A549 (cell line): ENCODE data around the gene KCNG1. TPM values are rescaled to one million over a fixed set of nuclear protein-coding genes. Genes with fewer than 3 reads are reported as not detected.

Source experiments
- ATAC-seq, 2 experiments: fragments of 200-7000 bp in 1 of 2; fragments of >200 bp in 1 of 2; cut with Nextera tagmentation in 1 of 2; cut with Tn5 transposase in 1 of 2; 3 replicates each; pipeline versions ENCODE4 v1.8.0 to v1.9.1; 2018 to 2020; ENCODE audit warnings: mild to moderate bottlenecking in 1 of 2, moderate library complexity in 1 of 2
- CTCF ChIA-PET: fragments of 300-600 bp; sonication (Branson Sonifier 250); formaldehyde crosslinking; extraction: SDS; loops from one replicate; lab custom pipeline; 2021; ENCODE audit warnings: antibody characterized with exemption, inconsistent platforms; lab: Yijun Ruan, JAX
- POLR2A ChIA-PET: fragments of 350-600 bp; formaldehyde crosslinking; extraction: SDS; loops from one replicate; lab custom pipeline; 2021; ENCODE audit warnings: antibody characterized with exemption, inconsistent platforms; lab: Yijun Ruan, JAX
- DNase-seq, 2 experiments: peaks; one replicate each; pipeline versions ENCODE4 v3.0.0 to v3.0.0-alpha.2; 2011 to 2016; ENCODE audit warnings: low read depth in 1 of 2, low spot score in 1 of 2
- FAIRE-seq: peaks from 2 replicates; lab custom pipeline; 2011; peaks lifted over from hg19 to GRCh38; lab: Jason Lieb, UNC
- H3K27ac ChIP-seq, 2 experiments: fragments of >200 bp; sonication (Bioruptor Twin); formaldehyde crosslinking; 3 replicates each; pipeline ENCODE4 v1.5.1; 2016 to 2017
- H3K4me1 ChIP-seq: fragments of >200 bp; sonication (Bioruptor Twin); formaldehyde crosslinking; 3 replicates; pipeline ENCODE4 v1.6.1; 2016
- H3K4me2 ChIP-seq: fragments of >200 bp; sonication (Bioruptor Twin); formaldehyde crosslinking; 3 replicates; pipeline ENCODE4 v1.6.1; 2016
- H3K4me3 ChIP-seq: fragments of >200 bp; sonication (Bioruptor Twin); formaldehyde crosslinking; 3 replicates; pipeline ENCODE4 v1.5.1; 2016
- H3K9me3 ChIP-seq: fragments of >200 bp; sonication (Bioruptor Twin); formaldehyde crosslinking; 3 replicates; pipeline ENCODE4 v1.6.1; 2016
- ATOH8 ChIP-seq: fragments of 250-450 bp; sonication (Bioruptor Pico); IDR thresholded peaks from 2 replicates; pipeline ENCODE4 v1.5.0; 2020; ENCODE audit warnings: low read depth, mild to moderate bottlenecking, moderate library complexity
- BCL3 ChIP-seq: fragments of >200 bp; sonication (Bioruptor Twin); formaldehyde crosslinking; IDR thresholded peaks from 3 replicates; pipeline ENCODE4 v1.6.1; 2016
- BHLHE40 ChIP-seq: IDR thresholded peaks from 2 replicates; pipeline ENCODE4 v1.6.1; 2012; ENCODE audit warnings: low read depth, low read length, inconsistent platforms
- CTCF ChIP-seq: fragments of >200 bp; sonication (Bioruptor Twin); formaldehyde crosslinking; IDR thresholded peaks from 3 replicates; pipeline ENCODE4 v1.5.1; 2016
- ESRRA ChIP-seq: fragments of 150-350 bp; IDR thresholded peaks from 2 replicates; pipeline ENCODE4 v1.6.1; 2014; ENCODE audit warnings: mild to moderate bottlenecking, low read length, borderline replicate concordance
- FOSB ChIP-seq: fragments of 250-450 bp; sonication (Bioruptor Pico); IDR thresholded peaks from 2 replicates; pipeline ENCODE4 v1.5.0; 2020; ENCODE audit warnings: mild to moderate bottlenecking, moderate library complexity
- FOSL2 ChIP-seq, 2 experiments: fragments of 450-650 bp in 1 of 2; fragments of >200 bp in 1 of 2; sonication (Bioruptor Twin) in 1 of 2; formaldehyde crosslinking; IDR thresholded peaks; 2 replicates each; pipeline versions ENCODE4 v1.5.0 to v1.6.1; 2016 to 2020; ENCODE audit warnings: mild to moderate bottlenecking in 1 of 2, moderate library complexity in 1 of 2
- GATA3 ChIP-seq: IDR thresholded peaks from 2 replicates; pipeline ENCODE4 v1.6.1; 2012; ENCODE audit warnings: borderline replicate concordance
- HEYL ChIP-seq: fragments of 250-450 bp; sonication (Bioruptor Pico); IDR thresholded peaks from 2 replicates; pipeline ENCODE4 v1.8.0; 2021; ENCODE audit warnings: mild to moderate bottlenecking, moderate library complexity
- HOXA7 ChIP-seq: fragments of 250-450 bp; sonication (Bioruptor Pico); IDR thresholded peaks from 2 replicates; pipeline ENCODE4 v1.5.0; 2020; ENCODE audit warnings: mild to moderate bottlenecking, moderate library complexity
- KDM1A ChIP-seq: fragments of 200-600 bp; sonication (generic); IDR thresholded peaks from 2 replicates; pipeline ENCODE4 v1.6.1; 2016; ENCODE audit warnings: low read depth, mild to moderate bottlenecking
- NPAS2 ChIP-seq: fragments of 250-450 bp; sonication (Bioruptor Pico); IDR thresholded peaks from 2 replicates; pipeline ENCODE4 v1.8.0; 2022; ENCODE audit warnings: mild to moderate bottlenecking, moderate library complexity, borderline replicate concordance
- PHF8 ChIP-seq: fragments of 200-600 bp; sonication (generic); IDR thresholded peaks from 2 replicates; pipeline ENCODE4 v1.6.1; 2016; ENCODE audit warnings: low read depth, mild to moderate bottlenecking, antibody characterized with exemption, moderate library complexity, borderline replicate concordance
- RAD21 ChIP-seq, 2 experiments: fragments of >200 bp in 1 of 2; sonication (Bioruptor Twin) in 1 of 2; formaldehyde crosslinking in 1 of 2; IDR thresholded peaks in 1 of 2; conservative IDR thresholded peaks in 1 of 2; 2 replicates in 1 of 2; 3 replicates in 1 of 2; pipeline ENCODE4 v1.6.1; 2012 to 2018; ENCODE audit warnings: inconsistent platforms in 1 of 2
- REST ChIP-seq: fragments of 200-600 bp; sonication (generic); IDR thresholded peaks from 2 replicates; pipeline ENCODE4 v1.6.1; 2016; ENCODE audit warnings: antibody characterized with exemption, mild to moderate bottlenecking, moderate library complexity
- RFX5 ChIP-seq: fragments of 450-650 bp; IDR thresholded peaks from 2 replicates; pipeline ENCODE4 v1.7.1; 2014; ENCODE audit warnings: antibody characterized with exemption, mild to moderate bottlenecking, moderate library complexity
- SMC3 ChIP-seq: fragments of >200 bp; sonication (Bioruptor Twin); formaldehyde crosslinking; IDR thresholded peaks from 3 replicates; pipeline ENCODE4 v1.6.1; 2018; ENCODE audit warnings: inconsistent platforms
- SREBF2 ChIP-seq: fragments of 450-650 bp; IDR thresholded peaks from 2 replicates; pipeline ENCODE4 v1.6.1; 2014; ENCODE audit warnings: mild to moderate bottlenecking, moderate library complexity
- TFCP2L1 ChIP-seq: fragments of 250-450 bp; sonication (Bioruptor Pico); IDR thresholded peaks from 2 replicates; pipeline ENCODE4 v1.5.0; 2021; ENCODE audit warnings: mild to moderate bottlenecking
- USF2 ChIP-seq: fragments of 450-650 bp; IDR thresholded peaks from 2 replicates; pipeline ENCODE4 v1.6.1; 2014; ENCODE audit warnings: antibody characterized with exemption
- ZC3H11A ChIP-seq: fragments of 450-650 bp; IDR thresholded peaks from 2 replicates; pipeline ENCODE4 v1.6.1; 2014; ENCODE audit warnings: antibody characterized with exemption, mild to moderate bottlenecking
- ZFP36 ChIP-seq: fragments of 450-650 bp; IDR thresholded peaks from 2 replicates; pipeline ENCODE4 v1.6.1; 2014; ENCODE audit warnings: borderline replicate concordance; ENCODE audit not compliant: partially characterized antibody
- WGBS: methylation state at CpG from one replicate; pipeline ENCODE4 v1.1.6; 2017; ENCODE audit errors: missing lambda C conversion rate; 5-methylcytosine and 5-hydroxymethylcytosine counted together
- polyA plus RNA-seq, 4 experiments: library from polyadenylated mRNA; depleted of rRNA in 3 of 4; stranded (reverse); fragments of >200 nt; fragmentation: RNase III in 1 of 4; extraction: RNeasy Plus Mini Kit Qiagen cat#74134 plus additional on column Dnase treatment in 1 of 4; gene quantifications; 2 replicates in 3 of 4; 3 replicates in 1 of 4; pipeline ENCODE4 v1.2.3, GENCODE V29; 2011 to 2017

Gene KCNG1
- polyA plus RNA-seq, 2 of the 4 experiments (the other 2 are of a cell fraction): 8.5 to 12.3 TPM

- TF ChIP-seq BCL3 (no peak), BHLHE40 (no peak), ATOH8 (CRISPR knock-in tag) (no peak), GATA3 (no peak), HOXA7 (CRISPR knock-in tag) (no peak), ZFP36 (no peak), ESRRA (no peak), NPAS2 (CRISPR knock-in tag) (no peak), FOSL2 (IDR thresholded peaks at IDR 0.05) (no peak), FOSL2 (CRISPR knock-in tag; IDR thresholded peaks at IDR 0.05) (no peak), ZC3H11A (no peak), RAD21 (conservative IDR thresholded peaks at IDR 0.05 in 1 of 2, IDR thresholded peaks at IDR 0.05 in 1 of 2) (no peak), FOSB (CRISPR knock-in tag) (no peak), TFCP2L1 (CRISPR knock-in tag) (no peak), SREBF2 (no peak), REST (no peak), PHF8 (no peak), RFX5 (no peak)
- no peak overlapping the region for H3K27ac ChIP-seq
- no peaks in the 10 kb centered on the region for H3K4me1 ChIP-seq
- ChIA-PET POLR2A (no interaction called here), CTCF (interaction anchor here (1.1 to 20.8 kb wide), 7 partner anchors 9 to 634 kb away, joined by 3 to 565 read pairs (median 9); no protein-coding TSS in a partner anchor)
- FAIRE-seq: no peak
- DNase-seq: no peak
- WGBS: 88% methylated on average over 1 of the region's 3 CpGs
- H3K4me2 ChIP-seq: no peak overlapping the region
- H3K4me3 ChIP-seq: no peak overlapping the region
- no peak for ATAC-seq
- H3K9me3 ChIP-seq: no peaks in the 10 kb centered on the region
Observed at GRCh38 chr20:50991076-50991475, 31.8 kb downstream of the KCNG1 start.

- no peak for FAIRE-seq
- Histone ChIP-seq H3K4me2 (peak overlapping the region; percentile 56), H3K4me3 (no peak overlapping the region), H3K4me1 (peaks cover 4% of the 10 kb centered on the region; the same call in 2 of the 3 replicates), H3K9me3 (no peaks in the 10 kb centered on the region), H3K27ac (peak overlapping the region; percentile 38 to 75; a peak in 3 of 6 replicates)
- ChIA-PET CTCF (interaction anchor here (0.6 to 20.8 kb wide), 107 partner anchors 9 to 1186 kb away, joined by 3 to 565 read pairs (median 4); partner anchors contain the start of genes ADNP, BCAS4, DPM1 and MOCS3), POLR2A (interaction anchor here (0.6 to 1.0 kb wide), 5 partner anchors 30 to 643 kb away, joined by 3 to 10 read pairs (median 3); partner anchors contain the start of gene DPM1)
- TF ChIP-seq RAD21 (conservative IDR thresholded peaks at IDR 0.05 in 1 of 2, IDR thresholded peaks at IDR 0.05 in 1 of 2) (peak; percentile 96 to 98), KDM1A (no peak), USF2 (no peak), SMC3 (peak; percentile 90), CTCF (peak; percentile 92), HEYL (CRISPR knock-in tag) (no peak)
- DNase-seq: peak; percentile 76 to 92
- WGBS: 6% methylated on average over 12 of the region's 13 CpGs
- peak; percentile 96 for ATAC-seq
Observed at GRCh38 chr20:50987493-50988210, 35.3 kb downstream of the KCNG1 start.
